ENCODE data around the gene PARP9.
"Not testable (repeated sequence)": the region's sequence is repeated elsewhere in the genome, so short reads cannot be mapped to it uniquely, and the experiment has no call there.

The PARP9 gene

DNA sequence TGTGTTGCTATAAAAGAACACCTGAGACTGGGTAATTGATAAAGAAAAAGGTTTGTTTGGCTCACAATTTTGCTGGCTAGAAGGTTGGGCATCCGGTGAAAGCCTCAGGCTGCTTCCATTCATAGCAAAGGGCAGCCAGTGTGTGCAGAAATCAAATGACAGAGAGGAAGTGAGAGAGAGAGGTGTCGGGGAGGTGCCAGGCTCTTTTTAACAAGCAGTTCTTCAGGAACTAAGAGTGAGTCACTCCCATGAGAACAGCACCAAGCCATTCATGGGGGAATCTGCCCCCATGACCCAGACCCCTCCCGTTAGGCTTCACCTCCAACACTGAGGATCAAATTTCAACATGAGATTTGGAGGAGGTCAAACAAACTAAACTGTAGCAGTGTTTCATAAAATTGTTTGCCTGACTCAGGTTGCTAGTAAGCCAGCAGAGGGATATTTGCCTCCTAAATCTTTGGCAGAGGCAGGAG is 8.9 kb upstream of the PARP9 start:
- DNase-seq, result no peak

DNA sequence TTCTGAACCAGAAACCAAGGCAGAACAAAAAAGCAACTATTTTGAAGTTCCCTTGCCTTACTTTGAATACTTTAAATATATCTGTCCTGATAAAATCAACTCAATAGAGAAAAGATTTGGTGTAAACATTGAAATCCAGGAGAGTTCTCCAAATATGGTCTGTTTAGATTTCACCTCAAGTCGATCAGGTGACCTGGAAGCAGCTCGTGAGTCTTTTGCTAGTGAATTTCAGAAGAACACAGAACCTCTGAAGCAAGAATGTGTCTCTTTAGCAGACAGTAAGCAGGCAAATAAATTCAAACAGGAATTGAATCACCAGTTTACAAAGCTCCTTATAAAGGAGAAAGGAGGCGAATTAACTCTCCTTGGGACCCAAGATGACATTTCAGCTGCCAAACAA is 4.7 kb upstream of the PARP9 start:
- DNase-seq, result no peak

DNA sequence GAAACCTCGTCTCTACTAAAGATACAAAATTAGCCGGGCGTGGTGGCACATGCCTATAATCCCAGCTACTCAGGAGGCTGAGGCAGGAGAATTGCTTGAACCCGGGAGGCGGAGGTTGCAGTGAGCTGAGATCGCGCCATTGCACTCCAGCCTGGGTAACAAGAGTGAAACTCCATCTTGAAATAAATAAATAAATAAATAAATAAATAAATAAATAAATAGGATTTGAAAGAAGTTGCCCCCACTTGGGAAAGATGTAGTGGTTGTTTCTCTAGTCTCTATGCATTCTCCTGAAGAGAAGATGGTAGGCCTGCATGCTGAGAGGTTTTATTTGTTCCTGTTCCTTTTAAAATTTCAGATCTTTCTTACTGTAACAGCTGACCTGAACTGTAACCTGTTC is 4.0 kb upstream of the PARP9 start:
- not testable (repeated sequence) for DNase-seq

DNA sequence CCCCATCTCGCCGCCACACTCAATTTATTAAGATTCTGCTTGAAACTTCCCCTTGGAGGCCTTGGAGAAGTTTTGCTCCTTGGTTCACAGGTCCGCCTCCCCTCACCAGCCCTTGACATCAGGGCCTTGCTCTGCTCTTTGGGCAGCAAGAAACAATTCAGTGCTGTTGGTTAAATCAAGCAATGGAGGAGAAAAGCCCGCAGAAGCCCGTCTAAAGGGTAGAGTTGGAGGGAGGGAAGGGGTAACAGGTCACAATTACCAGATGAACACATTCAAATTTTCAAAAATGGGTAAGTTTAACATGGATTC is 429 bp downstream of the PARP9 start:
- DNase-seq, result no peak

DNA sequence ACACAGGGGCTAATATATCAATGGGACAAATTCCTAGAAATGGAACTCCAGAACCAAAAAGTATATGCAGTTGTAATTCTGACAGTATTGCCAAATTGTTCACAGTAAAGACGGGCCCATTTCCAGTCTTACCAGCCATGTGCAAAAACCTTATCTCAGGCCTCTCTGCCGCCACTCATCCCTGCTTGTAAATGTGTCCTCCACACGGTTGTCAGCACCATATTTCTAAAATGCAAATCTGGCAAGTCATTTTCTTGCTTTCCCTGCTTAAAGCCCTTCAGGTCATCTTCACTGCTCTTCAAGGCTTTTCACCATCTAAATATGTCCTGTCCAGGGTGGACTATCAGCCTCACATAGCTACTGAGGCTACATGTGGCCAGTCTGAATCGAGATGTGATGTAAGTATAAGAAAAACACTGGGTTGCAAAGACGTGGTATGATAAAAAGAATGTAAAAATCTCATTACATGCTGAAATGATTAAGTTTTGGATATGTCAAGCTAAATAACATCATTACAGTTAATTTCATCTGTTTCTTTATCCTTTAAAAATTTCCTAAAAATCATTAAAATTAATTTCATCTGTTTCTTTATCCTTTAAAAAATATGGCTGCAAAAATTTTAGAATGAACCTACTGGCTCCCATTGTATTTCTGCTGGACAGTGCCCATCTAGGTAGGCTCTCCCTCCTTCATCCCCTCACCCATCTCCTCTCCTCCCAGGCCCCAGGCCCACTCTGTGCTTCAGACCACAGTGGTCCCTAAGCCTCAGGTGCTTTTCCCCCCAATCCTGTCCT is 980 bp downstream of the PARP9 start:
- DNase-seq, result no peak

DNA sequence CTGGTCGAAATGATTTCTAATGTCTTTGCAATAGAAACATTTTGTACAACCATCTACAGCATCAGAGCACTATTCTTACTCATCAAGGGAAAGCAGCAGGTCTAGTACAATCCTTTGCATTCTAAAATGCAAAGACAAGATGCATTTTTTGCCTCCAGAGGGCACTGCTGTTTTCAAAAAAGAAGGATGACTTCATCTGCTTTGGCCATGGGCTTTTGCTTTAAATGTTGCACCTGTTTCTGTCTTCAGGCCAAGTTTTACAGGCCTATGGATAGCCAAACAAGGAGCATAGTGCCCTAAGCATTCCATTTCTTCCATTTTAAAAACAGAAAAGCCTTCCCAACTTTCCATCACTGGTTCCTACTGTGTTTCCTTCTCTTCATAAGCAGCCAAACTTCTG is 3.4 kb downstream of the PARP9 start:
- DNase-seq, result peak; percentile 55 to 82

DNA sequence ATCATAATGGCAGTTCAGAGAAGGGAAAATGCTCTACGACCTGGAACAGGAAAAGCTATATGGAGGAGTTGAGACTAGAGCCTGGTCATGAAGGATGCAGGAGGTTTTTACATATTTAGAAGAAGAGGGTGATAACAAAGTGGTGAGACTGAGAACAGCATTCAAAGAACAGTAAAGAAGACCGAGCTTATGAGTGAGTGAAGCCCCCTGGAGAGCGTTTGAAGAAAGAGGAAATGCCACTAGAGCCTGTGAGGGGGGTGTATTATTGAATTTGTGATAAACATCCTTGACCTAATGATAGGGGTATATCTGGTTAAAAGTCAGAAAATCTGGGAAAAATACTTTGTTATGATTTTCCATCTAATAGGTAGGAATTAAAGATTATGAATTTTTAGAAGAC is 4.2 kb downstream of the PARP9 start:
- no peak for DNase-seq

DNA sequence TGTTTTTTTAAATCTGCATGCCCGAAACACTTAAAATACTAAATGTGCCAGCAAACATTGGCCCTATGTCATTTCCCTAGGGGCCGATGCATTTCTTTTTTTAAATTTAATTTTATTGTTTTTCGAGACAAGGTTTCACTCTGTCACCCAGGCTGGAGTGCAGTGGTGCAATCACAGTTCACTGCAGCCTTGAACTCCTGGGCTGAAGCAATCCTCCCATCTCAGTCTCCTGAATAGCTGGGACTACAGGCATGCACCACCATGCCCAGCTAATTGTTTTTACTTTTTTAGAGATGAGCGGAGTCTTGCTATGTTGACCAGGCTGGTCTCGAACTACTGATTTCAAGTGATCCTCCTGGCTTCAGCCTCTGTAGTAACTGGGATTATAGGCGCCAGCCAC is 5.5 kb downstream of the PARP9 start:
- no peak for DNase-seq

DNA sequence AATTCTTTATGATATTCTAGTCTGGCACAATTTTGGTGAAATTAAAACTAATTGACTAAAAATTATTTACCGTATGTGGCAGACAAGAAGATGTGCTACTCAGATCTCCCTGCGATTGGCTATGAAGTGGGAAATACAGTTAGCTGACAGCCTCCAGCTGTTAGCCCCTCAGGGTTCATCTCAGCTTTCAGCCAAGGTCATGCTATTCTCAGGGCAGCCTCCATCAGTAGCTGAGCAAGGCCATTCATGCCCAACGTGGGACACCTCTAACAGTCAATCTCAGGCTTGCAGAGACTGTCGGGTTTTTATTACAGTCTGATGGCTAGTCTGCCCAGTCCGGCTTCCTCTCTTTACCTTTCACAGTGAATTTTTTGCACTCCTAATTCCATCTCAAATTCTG is 6.7 kb downstream of the PARP9 start:
- DNase-seq, result no peak

DNA sequence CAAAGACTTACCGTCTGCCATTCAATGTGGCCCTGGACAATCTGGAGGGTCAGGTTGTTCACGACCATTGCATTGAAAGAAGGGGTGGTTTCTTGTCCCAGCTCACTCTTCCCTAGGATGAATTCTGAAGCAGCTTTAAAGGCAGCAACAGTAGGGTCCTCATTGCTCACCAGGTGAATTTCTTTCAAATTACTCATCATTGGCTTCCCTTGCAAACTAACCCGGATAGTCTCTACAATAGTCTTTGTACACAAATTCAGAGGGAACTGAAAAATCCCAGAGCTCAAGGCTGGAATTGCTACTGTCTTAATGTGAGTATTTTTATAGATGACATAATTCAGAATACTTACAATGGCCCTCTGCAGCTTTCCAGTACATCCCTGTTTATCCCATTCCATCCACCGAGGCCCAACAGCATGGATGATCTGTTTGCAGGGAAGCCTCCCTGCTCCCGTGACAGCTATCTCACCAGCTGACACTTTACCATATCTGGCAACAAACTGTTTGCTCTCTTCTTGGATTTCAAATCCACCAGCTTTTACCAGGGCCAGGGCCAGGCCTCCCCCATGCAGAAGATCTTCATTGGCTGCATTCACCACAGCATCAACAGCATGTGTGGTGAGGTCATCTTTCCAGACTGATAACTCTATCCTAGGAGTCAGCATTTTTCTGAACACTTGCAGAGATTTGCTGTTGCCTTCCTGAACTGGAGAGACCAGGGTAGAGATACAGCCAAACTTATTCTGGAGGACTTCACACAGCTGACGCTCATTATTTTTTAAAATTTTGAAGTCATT is 8.6 kb downstream of the PARP9 start:
- no peak for DNase-seq

DNA sequence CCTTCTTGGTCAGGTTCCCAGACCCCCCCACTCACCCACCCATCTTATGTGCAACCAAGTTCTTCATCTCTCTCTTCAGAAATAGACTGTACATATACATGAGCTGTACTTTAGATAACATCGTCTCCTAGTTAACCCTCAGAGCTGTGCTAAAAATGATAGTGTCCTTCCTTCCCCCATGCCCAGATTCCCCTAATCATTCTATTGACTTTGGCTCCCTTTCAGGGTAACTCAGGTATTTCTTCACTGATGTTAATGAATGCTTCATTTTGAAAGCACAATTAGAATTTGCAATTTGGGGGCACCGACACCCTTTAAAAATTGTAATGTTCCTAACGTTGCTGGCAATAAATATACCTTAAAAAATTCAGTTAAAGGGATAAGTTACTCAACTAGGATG is 10.9 kb downstream of the PARP9 start:
- no peak for DNase-seq

DNA sequence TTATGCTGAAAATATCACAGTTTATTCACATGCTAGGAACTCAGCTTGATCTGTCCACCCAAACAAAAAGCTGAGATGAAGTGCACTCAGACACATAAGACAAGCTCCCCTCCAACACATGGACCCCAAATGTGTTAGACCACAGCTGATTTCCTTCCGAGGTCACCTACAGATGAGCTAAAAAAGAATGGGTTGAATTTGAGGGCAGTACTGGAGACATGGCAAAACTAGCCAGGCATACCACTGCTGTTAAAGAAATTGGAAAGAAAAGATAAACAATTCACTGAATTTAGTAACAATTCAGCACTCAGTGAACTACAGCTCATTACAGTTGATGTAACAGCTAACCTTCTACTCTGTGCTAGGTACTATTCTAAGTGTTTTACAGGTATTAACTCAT is 15.5 kb downstream of the PARP9 start:
- no peak for DNase-seq

DNA sequence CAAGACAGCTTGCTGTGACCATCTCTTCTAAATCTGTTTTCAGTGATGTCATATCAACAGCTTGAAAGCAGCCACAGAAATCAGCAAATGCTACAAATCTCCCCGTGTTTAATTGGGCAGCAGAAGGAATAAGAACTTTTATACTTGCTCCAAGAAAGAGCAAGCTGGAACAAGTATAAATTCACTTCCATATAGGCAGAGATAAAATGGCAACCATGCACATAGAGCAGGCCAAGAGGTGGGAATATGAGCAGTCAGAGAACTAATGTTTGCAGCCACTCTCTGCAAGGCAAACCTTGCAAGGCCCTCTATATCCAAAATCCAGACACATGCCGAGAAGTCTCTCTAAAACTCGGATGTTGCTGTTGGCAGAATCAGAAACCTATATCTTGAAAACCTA is 16.0 kb downstream of the PARP9 start:
- DNase-seq, result no peak

DNA sequence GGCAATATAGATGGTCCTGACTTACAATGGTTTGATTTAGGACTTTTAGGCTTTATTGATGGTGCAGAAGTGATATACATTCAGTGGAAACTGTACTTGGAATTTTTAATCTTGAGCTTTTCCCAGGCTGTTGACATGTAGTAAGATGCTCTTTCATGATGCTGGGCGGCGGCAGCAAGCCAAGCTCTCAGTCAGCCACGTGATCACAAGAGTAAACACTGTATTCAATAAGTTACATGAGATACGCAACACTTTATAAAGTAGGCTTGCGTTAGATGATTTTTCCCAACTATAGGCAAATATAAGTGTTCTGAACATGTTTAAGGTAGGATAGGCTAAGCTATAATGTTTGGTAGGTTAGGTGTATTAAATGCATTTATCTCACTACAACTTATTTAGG is 17.9 kb downstream of the PARP9 start:
- no peak for DNase-seq

DNA sequence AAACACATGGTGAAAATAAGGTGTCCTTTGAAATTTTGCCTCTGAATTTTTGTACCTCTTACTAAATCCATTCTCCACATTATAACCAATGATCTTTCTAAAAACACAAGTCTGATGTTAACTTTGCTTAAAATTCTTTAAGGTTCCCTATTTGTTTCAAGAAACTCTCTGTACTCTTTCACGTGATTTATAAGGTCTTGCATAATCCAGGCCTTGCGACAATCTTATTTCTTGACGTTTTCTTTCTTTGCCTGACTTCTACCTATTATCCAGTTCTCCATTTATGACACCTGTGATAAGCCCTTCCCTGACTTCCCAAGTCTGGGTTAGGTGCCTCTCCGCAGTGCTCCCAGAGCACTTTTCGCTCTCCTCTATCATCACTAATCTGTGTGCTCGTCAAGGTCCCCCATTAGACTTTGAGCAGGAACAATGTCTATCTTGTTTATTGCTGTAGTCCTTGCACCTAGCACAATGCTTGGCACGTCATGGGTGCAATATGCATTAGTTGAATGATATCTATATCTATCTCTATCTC is 25.1 kb downstream of the PARP9 start:
- no peak for DNase-seq

DNA sequence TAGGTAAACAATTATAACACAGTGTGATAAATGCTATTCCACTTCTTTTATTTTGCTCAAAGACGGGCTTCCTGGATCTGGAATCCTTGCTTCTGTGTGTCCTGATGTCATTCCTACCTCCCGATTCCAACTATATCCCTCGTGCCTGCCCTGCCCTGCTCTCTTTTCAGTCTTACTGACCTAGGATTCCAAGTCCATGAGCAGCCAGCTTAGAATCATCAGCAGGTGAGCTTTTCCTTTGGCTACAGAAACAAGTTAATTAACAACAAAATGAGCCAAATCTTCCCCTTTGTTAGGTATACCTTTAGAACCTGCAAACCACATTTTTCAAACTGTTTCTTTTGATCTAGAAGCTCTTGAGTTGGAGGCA is 27.5 kb downstream of the PARP9 start:
- no peak for DNase-seq

DNA sequence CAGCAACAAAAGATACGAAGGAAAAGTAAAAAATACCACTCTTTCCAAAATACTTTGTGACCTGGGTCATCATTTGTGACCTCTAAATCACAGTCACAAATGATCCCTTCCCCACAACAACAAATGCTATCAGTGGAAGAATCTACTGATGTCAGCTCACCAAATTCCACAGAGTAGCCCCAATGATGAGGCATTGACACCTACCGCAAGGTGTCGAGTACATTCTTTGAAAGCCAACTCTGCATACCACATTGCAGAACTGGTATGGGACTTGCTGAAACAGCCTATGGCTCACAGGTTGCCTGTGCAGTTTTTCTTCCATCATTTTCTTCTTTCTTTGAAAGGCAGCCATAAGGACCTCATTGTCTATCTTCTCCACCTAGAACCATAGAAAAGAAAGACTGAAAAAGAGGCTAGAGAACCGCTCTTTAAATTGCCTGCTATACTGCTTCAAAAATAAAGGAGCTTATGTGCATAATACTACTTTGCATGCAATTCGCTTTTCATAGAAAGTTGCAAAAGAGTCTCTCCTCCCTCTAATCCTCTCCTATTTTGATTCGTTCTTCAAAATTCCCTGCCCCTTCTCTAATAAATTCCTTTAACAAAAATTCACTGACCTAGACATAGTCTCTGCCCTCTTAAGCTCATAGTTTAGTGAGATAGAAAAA is 28.0 kb downstream of the PARP9 start:
- no peak for DNase-seq

DNA sequence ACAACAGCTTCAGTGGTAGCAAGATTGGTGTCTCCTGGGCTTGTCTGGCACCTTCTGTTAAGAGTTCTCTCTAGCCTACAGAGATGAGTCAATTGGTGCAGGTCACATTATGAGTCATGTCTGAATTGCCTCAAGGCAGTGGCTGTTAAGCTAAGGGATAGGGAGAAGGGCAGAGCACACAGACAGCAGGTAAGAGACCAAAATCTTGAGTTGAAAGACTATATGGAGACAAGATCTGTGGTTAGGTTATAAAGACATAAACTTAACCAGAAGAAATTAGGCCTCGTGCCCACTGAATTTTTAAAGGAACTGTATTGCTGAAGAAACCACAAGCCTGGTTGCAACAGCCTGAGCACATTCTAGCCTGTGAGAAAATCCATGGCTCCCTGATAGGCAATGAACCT is 30.2 kb downstream of the PARP9 start:
- no peak for DNase-seq

DNA sequence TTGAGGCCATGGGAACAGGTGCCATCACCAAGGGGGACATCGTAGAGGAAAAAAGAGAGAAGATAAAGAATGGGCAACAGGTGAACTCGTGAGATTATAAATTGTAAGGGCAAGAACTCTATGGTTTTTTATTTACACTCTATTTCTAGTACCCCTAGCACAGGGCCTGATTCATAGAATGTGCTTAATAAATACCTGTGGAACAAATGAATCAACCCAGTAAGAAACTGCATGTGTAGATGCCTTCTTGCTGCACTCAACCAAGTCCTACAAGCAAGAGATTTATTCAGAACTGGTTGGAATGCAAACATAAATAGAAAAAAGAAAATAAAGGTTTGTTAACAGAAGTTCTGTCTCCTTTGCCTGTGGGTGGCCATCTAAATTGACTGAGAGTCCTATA is 30.6 kb downstream of the PARP9 start:
- DNase-seq, result no peak

DNA sequence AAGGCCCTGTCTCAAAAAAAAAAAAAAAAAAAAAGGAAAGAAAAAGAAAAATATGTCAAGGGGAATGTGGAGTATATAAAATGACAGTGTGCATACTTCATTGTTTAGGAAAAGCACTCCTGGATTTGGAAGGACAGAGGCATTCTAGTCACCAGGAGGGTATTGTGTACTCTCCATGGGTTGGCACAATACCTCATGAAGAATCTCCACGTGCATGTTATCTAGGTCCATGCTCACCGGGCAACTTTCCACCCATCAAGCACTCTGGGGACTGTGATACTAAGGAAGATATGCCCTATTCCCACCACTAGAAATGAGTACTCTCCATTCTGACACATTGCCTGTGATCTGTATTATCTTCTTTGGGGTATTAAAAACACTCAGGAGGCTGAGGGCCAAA is 33.9 kb downstream of the PARP9 start:
- DNase-seq, result no peak

DNA sequence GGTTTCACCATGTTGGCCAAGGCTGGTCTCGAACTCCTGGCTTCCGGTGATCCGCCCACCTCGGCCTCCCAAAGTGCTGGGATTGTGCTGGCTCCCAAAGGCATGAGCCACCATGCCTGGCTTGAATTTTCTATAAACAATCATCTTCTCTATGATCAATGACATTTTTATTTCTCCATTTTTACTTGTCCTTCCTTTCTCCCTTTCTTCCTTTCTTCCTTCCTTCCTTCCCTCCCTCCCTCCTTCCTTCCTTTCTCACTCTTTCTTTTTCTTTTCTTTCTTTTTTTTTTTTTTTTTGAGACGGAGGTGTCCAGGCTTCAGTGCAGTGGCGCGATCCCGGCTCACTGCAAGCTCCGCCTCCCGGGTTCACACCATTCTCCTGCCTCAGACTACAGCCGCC is 40.8 kb downstream of the PARP9 start:
- DNase-seq, result no peak

DNA sequence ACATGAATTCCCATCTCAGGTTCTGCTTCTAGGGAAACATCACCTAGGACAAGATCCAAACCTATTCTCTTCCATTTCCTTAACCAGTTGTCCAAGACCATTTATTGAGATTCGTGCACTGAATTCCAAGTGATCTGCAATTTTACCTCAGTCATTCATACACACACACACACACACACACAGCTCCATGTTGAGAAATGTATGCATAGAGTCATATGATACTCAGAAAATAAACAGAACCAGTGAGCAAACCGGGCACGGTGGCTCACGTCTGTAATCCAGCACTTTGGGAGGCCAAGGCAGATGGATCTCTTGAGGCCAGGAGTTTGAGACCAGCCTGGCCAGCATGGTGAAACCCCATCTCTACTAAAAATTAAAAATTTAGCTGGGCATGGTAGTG is 43.2 kb downstream of the PARP9 start:
- no peak for DNase-seq

DNA sequence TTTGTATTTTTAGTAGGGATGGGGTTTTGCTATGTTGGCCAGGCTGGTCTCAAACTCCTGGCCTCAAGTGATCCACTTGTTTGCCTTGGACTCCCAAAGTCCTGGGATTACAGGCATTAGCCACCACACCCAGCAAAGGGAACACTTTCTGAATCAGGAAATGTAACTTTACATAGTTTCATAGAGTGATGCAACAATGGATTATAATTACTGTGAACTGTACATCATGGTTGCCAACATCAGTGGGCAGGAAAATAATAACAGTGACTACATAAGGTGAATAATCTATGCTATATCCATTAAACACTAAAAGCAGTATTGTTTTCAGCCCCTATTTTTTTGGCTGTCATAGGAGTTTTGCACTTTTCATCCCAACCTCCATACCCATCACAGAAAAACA is 44.4 kb downstream of the PARP9 start:
- no peak for DNase-seq

DNA sequence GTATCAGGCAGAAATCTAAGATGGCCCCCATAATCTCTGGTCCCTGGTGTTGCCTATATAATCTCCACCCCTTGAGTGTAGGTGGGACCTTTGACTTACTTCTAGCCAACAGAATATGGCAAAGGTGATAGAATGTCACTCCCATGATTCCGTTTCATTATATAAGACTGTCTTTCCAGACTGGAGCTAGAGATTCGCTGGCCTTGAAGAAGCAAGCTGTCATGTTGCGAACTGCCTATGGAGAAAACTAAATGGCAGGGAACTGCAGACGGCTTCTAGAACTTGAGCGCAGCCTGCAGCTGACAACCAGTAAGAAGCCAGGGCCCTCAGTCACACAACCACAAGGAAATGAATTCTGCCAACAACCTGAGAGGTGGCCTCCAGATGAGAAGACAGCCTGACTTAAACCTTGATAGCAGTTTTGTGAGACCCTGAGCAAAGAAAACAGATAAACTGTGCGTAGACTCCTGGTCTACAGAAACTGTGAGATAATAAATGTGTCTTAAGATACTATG is 47.2 kb downstream of the PARP9 start:
- DNase-seq, result no peak
